HCT116 (cell line): Measurements from ENCODE around the gene VDAC2. TPM values are rescaled to one million over a fixed set of nuclear protein-coding genes. Genes with fewer than 3 reads are reported as not detected.
"Not testable (repeated sequence)": the region's sequence is repeated elsewhere in the genome, so short reads cannot be mapped to it uniquely, and the experiment has no call there.

Source experiments
- ATAC-seq: fragments of 200-7000 bp; cut with Tn5 transposase; 2 replicates; pipeline ENCODE4 v1.9.1; 2020; ENCODE audit warnings: mild to moderate bottlenecking, moderate library complexity
- BruUV-seq: library from RNA; stranded (reverse); fragments of 400-500 nt; replicated peaks from 2 replicates; lab custom pipeline; 2021; lab: Mats Ljungman, UMichigan
- CTCF ChIA-PET: fragments of 300-600 bp; sonication (Branson Sonifier 250); formaldehyde crosslinking; loops from one replicate; lab custom pipeline; 2021; ENCODE audit warnings: antibody characterized with exemption; lab: Charles Lee
- POLR2A ChIA-PET: fragments of 300-600, 350-600 bp; sonication (Branson Sonifier 250); formaldehyde crosslinking; loops from one replicate; lab custom pipeline; 2021; ENCODE audit warnings: antibody characterized with exemption; lab: Charles Lee
- RAD21 ChIA-PET, 2 experiments: fragments of 300-600 bp; sonication (Branson Sonifier 250); formaldehyde crosslinking; loops; one replicate each; lab custom pipeline; 2023; ENCODE audit warnings: low total read pairs in 2 of 2; ENCODE audit not compliant: uncharacterized antibody in 2 of 2, unreplicated experiment in 2 of 2, low non-redundant PET in 1 of 2; lab: Charles Lee
- DNase-seq: peaks from one replicate; pipeline ENCODE4 v3.0.0-alpha.2; 2010; ENCODE audit warnings: low read depth, low spot score
- H2AFZ ChIP-seq: fragments of 200-600 bp; shearing (Covaris generic), sonication (generic); 2 replicates; pipeline ENCODE4 v1.6.1; 2017; ENCODE audit warnings: low read depth, mixed run types, mixed read lengths, antibody characterized with exemption, low read length; ENCODE audit not compliant: poor library complexity, severe bottlenecking
- H3K27ac ChIP-seq: 2 replicates; pipeline ENCODE4 v1.5.1; 2012; ENCODE audit warnings: low read depth, low read length
- H3K27me3 ChIP-seq: fragments of 200-600 bp; sonication (generic); 2 replicates; pipeline ENCODE4 v1.6.1; 2016; ENCODE audit warnings: mixed run types, low read length, mixed read lengths; ENCODE audit not compliant: insufficient read depth
- H3K36me3 ChIP-seq, 2 experiments: fragments of 200-500 bp in 1 of 2; fragments of 200-600 bp in 1 of 2; sonication (Bioruptor generic) in 1 of 2; sonication (generic) in 1 of 2; 2 replicates each; pipeline versions ENCODE4 v1.5.1 to v1.6.1; 2014 to 2016; ENCODE audit warnings: low read length in 2 of 2, inconsistent platforms in 1 of 2, mixed read lengths in 1 of 2, mixed run types in 1 of 2; ENCODE audit not compliant: insufficient read depth in 2 of 2, control insufficient read depth in 1 of 2
- H3K4me1 ChIP-seq, 2 experiments: fragments of 200-600 bp in 1 of 2; sonication (generic) in 1 of 2; 2 replicates each; pipeline versions ENCODE4 v1.5.1 to v1.6.1; 2012 to 2017; ENCODE audit warnings: low read length in 2 of 2, inconsistent platforms in 1 of 2, mild to moderate bottlenecking in 1 of 2, mixed read lengths in 1 of 2, mixed run types in 1 of 2, moderate library complexity in 1 of 2; ENCODE audit not compliant: insufficient read depth in 2 of 2, control insufficient read depth in 1 of 2
- H3K4me2 ChIP-seq: fragments of 200-600 bp; sonication (generic); 2 replicates; pipeline ENCODE4 v1.6.1; 2017; ENCODE audit warnings: mixed run types, low read length, mixed read lengths
- H3K4me3 ChIP-seq, 2 experiments: fragments of 200-600 bp in 1 of 2; sonication (generic) in 1 of 2; replicated peaks in 1 of 2; 2 replicates each; pipeline ENCODE4 v1.5.1; 2011 to 2016; ENCODE audit warnings: low read length in 2 of 2, control low read depth in 1 of 2, low read depth in 1 of 2, mild to moderate bottlenecking in 1 of 2, mixed read lengths in 1 of 2, mixed run types in 1 of 2
- H3K79me2 ChIP-seq: fragments of 200-600 bp; sonication (generic); 2 replicates; pipeline ENCODE4 v1.6.1; 2017; ENCODE audit warnings: mild to moderate bottlenecking, mixed run types, low read length, moderate library complexity, mixed read lengths; ENCODE audit not compliant: insufficient read depth
- H3K9ac ChIP-seq: fragments of 200-600 bp; sonication (generic); 2 replicates; pipeline ENCODE4 v1.6.1; 2016; ENCODE audit warnings: low read length, mixed read lengths
- H3K9me2 ChIP-seq: fragments of 200-600 bp; sonication (generic), shearing (Covaris generic); 2 replicates; pipeline ENCODE4 v1.6.1; 2017; ENCODE audit warnings: mixed run types, mild to moderate bottlenecking, moderate library complexity; ENCODE audit not compliant: insufficient read depth
- H3K9me3 ChIP-seq, 2 experiments: fragments of 200-500 bp in 1 of 2; fragments of 200-600 bp in 1 of 2; sonication (Bioruptor generic) in 1 of 2; sonication (generic) in 1 of 2; 2 replicates each; pipeline ENCODE4 v1.6.1; 2014 to 2017; ENCODE audit warnings: low read length in 2 of 2, mixed read lengths in 2 of 2, inconsistent platforms in 1 of 2, low read depth in 1 of 2, mild to moderate bottlenecking in 1 of 2, mixed run types in 1 of 2, moderate library complexity in 1 of 2; ENCODE audit not compliant: control insufficient read depth in 1 of 2, insufficient read depth in 1 of 2
- H4K20me1 ChIP-seq: fragments of 200-600 bp; sonication (generic), shearing (Covaris generic); 2 replicates; pipeline ENCODE4 v1.6.1; 2017; ENCODE audit warnings: mixed run types, mild to moderate bottlenecking, moderate library complexity; ENCODE audit not compliant: insufficient read depth
- CBX3 ChIP-seq: IDR thresholded peaks from 2 replicates; pipeline ENCODE4 v1.6.1; 2012; ENCODE audit warnings: low read depth
- FOSL1 ChIP-seq: IDR thresholded peaks from 2 replicates; pipeline ENCODE4 v1.6.1; 2012; ENCODE audit warnings: low read depth
- POLR2A ChIP-seq: IDR thresholded peaks from 2 replicates; pipeline ENCODE4 v1.7.0; 2011; ENCODE audit warnings: borderline replicate concordance; ENCODE audit not compliant: insufficient read depth, insufficient read length; ENCODE audit errors: extremely low read depth
- RAD21 ChIP-seq: IDR thresholded peaks from 2 replicates; pipeline ENCODE4 v1.6.1; 2012; ENCODE audit warnings: low read depth, mild to moderate bottlenecking
- SIN3A ChIP-seq: IDR thresholded peaks from 2 replicates; pipeline ENCODE4 v1.6.1; 2012; ENCODE audit warnings: low read depth
- YY1 ChIP-seq: IDR thresholded peaks from 2 replicates; pipeline ENCODE4 v1.6.1; 2011; ENCODE audit warnings: low read length, low read depth, moderate library complexity, mild to moderate bottlenecking; ENCODE audit not compliant: insufficient replicate concordance; ENCODE audit errors: extremely low read depth
- intact Hi-C: fragments of 100-400 bp; cut with micrococcal nuclease; formaldehyde crosslinking; loops from 2 replicates; pipeline ENCODE4 v1.10.0; 2022
- total RNA-seq: library from RNA; stranded (reverse); gene quantifications from one replicate; pipeline ENCODE4 v1.2.1, GENCODE V29; 2021; ENCODE audit not compliant: unreplicated experiment
- TF ChIP-seq, protein P1 (sequence below), 3 experiments: fragments of 200-600 bp in 1 of 3; sonication (generic) in 1 of 3; IDR thresholded peaks in 2 of 3; conservative IDR thresholded peaks in 1 of 3; 2 replicates each; pipeline ENCODE4 v1.5.1; 2012 to 2017; ENCODE audit warnings: low read depth in 2 of 3, low read length in 2 of 3, antibody characterized with exemption in 1 of 3, borderline replicate concordance in 1 of 3, control low read depth in 1 of 3, mild to moderate bottlenecking in 1 of 3, mixed read lengths in 1 of 3, mixed run types in 1 of 3, moderate library complexity in 1 of 3; ENCODE audit not compliant: insufficient read depth in 1 of 3
- TF ChIP-seq, protein P2 (sequence below): IDR thresholded peaks from 2 replicates; pipeline ENCODE4 v1.6.1; 2012

The VDAC2 gene
- total RNA-seq, 1 experiment from 2014 or later = 289 TPM

DNA sequence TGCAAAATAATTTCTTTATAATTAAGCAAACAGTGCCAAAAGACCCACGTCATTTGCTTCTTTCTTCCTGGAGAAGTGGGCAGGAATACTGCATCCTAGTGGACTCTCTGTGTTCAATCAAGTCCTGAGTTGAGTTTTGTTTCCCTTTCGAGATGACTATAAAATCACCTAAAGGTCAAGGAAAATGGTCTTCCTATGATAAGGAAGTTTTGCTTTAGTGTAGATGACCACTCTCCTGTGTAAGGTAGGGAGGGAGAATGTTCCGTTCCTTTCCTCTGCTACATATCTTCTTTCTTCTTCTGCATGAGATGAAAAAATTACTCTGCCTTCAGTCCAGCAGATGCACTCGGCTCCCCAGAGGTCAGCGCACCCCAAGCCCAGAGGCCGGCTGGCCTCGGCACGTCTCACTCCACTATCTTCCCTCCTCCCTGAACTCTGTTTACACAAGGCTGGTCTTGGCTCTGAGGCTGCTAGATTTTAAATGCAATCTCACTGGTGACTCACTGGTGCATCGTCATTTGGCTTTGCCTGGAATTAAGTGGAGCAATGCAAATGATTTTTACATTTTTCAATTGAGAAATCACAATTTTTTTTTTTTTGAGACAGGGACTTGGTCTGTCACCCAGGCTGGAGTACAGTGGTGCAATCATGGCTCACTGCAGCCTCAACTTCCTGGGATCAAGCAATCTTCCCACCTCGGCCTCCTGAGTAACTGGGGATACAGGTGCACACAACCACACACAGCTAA lies 18.6 kb upstream of the VDAC2 start (continued):
- TF ChIP-seq, protein P1, sequence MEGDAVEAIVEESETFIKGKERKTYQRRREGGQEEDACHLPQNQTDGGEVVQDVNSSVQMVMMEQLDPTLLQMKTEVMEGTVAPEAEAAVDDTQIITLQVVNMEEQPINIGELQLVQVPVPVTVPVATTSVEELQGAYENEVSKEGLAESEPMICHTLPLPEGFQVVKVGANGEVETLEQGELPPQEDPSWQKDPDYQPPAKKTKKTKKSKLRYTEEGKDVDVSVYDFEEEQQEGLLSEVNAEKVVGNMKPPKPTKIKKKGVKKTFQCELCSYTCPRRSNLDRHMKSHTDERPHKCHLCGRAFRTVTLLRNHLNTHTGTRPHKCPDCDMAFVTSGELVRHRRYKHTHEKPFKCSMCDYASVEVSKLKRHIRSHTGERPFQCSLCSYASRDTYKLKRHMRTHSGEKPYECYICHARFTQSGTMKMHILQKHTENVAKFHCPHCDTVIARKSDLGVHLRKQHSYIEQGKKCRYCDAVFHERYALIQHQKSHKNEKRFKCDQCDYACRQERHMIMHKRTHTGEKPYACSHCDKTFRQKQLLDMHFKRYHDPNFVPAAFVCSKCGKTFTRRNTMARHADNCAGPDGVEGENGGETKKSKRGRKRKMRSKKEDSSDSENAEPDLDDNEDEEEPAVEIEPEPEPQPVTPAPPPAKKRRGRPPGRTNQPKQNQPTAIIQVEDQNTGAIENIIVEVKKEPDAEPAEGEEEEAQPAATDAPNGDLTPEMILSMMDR (IDR thresholded peaks at IDR 0.05 in 2 of 3, conservative IDR thresholded peaks at IDR 0.05 in 1 of 3; ENCODE audit: borderline replicate concordance in 1 of 3, insufficient read depth in 1 of 3, low read depth in 2 of 3, low read length in 2 of 3) = no peak
- no peak for TF ChIP-seq RAD21
- TF ChIP-seq POLR2A = no peak
- TF ChIP-seq, protein P2, sequence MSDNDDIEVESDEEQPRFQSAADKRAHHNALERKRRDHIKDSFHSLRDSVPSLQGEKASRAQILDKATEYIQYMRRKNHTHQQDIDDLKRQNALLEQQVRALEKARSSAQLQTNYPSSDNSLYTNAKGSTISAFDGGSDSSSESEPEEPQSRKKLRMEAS = no peak
- no peak for TF ChIP-seq YY1
- TF ChIP-seq CBX3 = no peak
- TF ChIP-seq SIN3A = no peak
- no peak for TF ChIP-seq FOSL1

DNA sequence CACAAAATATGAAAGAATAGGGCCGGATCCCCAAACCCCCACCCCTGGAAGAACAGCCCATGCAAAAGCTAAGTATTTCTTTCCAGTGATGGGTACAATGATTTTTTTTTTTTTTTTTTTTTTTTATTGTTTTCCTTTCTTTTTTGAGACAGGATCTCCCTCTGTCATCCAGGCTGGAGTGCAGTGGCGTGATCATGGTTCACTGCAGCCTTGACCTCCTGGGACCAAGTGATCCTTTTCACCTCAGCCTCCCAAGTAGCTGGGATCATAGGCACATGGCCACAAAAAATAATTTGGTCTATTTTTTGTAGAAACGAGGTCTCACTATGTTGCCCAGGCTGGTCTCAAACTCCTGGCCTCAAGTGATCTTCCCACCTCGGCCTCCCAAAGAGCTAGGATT lies 16.0 kb upstream of the VDAC2 start:
- H3K36me3 ChIP-seq = not testable (repeated sequence)

More for the DNA sequence above, 16.0 kb upstream of the VDAC2 start:
- ATAC-seq, H3K27me3 ChIP-seq, H3K27ac ChIP-seq, H3K4me3 ChIP-seq, H3K9ac ChIP-seq, BruUV-seq, H2AFZ ChIP-seq, H3K79me2 ChIP-seq, H3K9me3 ChIP-seq, DNase-seq, intact Hi-C loops, POLR2A ChIA-PET, H3K4me2 ChIP-seq, H4K20me1 ChIP-seq, CTCF ChIA-PET, H3K9me2 ChIP-seq, RAD21 ChIA-PET: not testable (repeated sequence)
- H3K4me1 ChIP-seq = peaks cover 2 to 20% of the 10 kb centered on the region in 2 experiments; a peak in 2 of 4 replicates
